ENCODE measurements around the gene GEMIN2.

Gene GEMIN2

DNA sequence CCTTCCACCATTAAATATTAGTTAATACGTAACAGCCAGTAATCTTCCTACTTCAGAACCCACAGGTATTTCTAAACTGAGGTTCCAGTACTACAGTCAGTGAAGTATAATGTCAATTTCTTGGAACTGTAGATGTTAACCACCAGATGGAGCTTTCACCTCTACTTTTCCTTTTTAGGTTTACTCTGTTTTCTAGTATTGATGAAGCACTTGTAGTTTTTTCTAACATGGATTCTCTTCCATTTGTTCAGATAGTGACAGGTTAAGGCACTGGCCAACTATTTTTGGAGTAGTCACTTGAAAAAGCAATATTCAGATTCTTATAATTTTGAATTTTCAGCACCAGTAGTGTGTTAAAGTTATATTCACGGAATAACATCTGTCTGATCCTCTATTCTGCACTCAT lies 6.5 kb upstream of the GEMIN2 start:
- TF ChIP-seq GATA2 (IDR thresholded peaks at IDR 0.05; ENCODE audit: low read depth, low read length) = no peak
- no peak for TF ChIP-seq GATA3 (IDR thresholded peaks at IDR 0.05; ENCODE audit: low read depth, low read length)

GRCh38 chr14:39108791-39109190 lies 5.3 kb upstream of the GEMIN2 start:
- TF ChIP-seq GATA2 (IDR thresholded peaks at IDR 0.05; ENCODE audit: low read depth, low read length) (no peak), GATA3 (IDR thresholded peaks at IDR 0.05; ENCODE audit: low read depth, low read length) (no peak)

- TF ChIP-seq GATA2 (IDR thresholded peaks at IDR 0.05; ENCODE audit: low read depth, low read length) (no peak), GATA3 (IDR thresholded peaks at IDR 0.05; ENCODE audit: low read depth, low read length) (no peak)
These were observed 4.0 kb upstream of the GEMIN2 start for GRCh38 chr14:39109893-39110715.

- no peak for TF ChIP-seq GATA3 (IDR thresholded peaks at IDR 0.05; ENCODE audit: low read depth, low read length)
- no peak for TF ChIP-seq GATA2 (IDR thresholded peaks at IDR 0.05; ENCODE audit: low read depth, low read length)
These were observed 444 bp upstream of the GEMIN2 start for GRCh38 chr14:39113685-39114072.

GRCh38 chr14:39122330-39123138 lies 8.4 kb downstream of the GEMIN2 start:
- TF ChIP-seq GATA2 (IDR thresholded peaks at IDR 0.05; ENCODE audit: low read depth, low read length) (no peak), GATA3 (IDR thresholded peaks at IDR 0.05; ENCODE audit: low read depth, low read length) (no peak)

DNA sequence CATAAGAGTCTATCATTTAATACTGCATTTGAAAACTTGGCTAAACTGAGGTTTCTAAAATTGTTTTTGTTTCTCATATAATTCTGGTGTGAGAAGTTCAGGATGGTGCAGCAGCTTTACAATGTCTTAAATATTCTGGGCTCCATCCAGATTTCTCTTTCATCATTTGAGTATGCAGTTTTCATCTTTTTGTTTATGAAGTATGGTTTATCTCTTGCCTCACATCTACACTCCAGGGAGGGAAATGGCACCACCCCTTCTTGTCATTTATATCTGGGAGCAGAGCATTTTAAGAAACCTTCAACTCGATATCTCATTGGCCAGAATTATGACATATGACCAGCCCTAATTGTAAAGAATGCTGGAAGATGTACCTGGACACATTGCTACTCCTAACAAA lies 24.3 kb downstream of the GEMIN2 start:
- TF ChIP-seq GATA3 (IDR thresholded peaks at IDR 0.05; ENCODE audit: low read depth, low read length) = no peak
- TF ChIP-seq GATA2 (IDR thresholded peaks at IDR 0.05; ENCODE audit: low read depth, low read length) = no peak

DNA sequence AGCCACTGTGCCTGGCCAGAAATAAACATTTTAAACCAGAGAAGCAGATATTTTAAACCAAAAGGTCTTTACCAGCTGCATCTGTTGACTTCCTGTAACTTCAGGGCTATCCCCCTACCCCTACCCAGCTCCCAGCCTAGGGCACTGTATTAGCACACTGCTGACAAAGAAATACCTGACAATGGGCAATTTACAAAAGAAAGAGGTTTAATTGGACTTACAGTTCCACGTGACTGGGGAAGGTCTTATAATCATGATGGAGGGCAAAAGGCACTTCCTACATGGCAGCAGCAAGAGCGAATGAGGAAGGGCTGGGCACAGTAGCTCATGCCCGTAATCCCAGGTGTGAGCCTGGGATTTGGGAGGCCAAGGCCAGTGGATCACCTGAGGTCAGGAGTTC lies 26.0 kb downstream of the GEMIN2 start:
- TF ChIP-seq GATA2 (IDR thresholded peaks at IDR 0.05; ENCODE audit: low read depth, low read length) = no peak
- no peak for TF ChIP-seq GATA3 (IDR thresholded peaks at IDR 0.05; ENCODE audit: low read depth, low read length)

DNA sequence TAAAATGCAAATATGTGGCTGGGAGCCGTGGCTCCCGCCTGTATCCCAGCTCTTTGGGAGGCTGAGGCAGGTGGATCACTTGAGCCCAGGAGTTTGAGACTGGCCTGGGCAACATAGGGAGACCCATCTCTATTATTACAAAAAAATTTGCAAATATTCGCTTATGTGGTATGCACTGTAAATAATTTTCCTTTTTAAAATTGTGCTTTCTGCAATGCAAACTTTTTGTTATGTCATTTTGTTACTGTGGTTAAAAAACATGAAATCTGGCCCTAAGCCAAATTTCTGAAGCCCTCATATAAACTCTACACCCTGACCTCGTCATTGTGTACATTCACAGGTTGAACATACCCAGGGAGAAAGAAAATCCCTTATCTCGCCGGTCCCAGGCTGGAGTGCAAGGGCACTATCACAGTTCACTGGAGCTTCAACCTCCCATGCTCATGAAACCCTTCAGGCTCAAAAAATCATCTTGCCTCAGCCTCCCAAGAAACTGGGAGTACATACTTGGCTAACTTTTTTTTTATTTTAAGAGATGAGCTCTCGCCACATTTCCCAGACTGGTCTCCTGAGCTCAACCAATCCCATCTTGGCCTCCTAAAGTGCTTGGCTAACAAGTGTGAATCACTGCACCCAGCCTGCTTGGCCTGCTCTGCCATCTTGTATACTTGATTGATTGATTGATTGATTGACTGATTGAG lies 31.3 kb downstream of the GEMIN2 start:
- TF ChIP-seq GATA3 (IDR thresholded peaks at IDR 0.05; ENCODE audit: low read depth, low read length) (no peak), GATA2 (IDR thresholded peaks at IDR 0.05; ENCODE audit: low read depth, low read length) (no peak)

DNA sequence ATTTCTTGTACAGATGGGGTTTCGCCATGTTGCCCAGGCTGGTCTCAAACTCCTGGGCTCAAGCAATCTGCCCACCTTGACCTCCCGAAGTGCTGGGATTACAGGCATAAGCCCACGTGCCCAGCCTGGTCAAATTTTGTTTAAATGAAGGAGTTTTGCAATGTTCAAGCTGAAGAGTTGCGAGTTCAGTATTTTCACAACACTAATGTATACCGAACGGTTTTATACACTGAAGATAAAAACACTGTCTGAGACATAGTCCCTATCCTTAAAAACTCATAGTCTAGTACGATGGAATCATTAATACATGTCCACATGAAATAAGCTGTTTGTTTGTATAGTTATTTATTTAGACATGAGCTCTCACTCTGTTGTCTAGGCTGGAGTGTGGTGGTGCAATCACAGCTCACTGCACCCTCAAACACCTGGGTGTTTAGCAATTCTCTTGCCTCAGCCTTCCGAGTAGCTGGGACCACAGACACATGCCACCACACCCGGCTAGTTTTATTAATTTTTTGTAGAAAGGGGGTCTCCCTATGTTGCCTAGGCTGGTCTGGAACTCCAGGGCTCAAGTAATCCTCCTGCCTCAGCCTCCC lies 40.6 kb downstream of the GEMIN2 start:
- no peak for TF ChIP-seq GATA2 (IDR thresholded peaks at IDR 0.05; ENCODE audit: low read depth, low read length)
- no peak for TF ChIP-seq GATA3 (IDR thresholded peaks at IDR 0.05; ENCODE audit: low read depth, low read length)

DNA sequence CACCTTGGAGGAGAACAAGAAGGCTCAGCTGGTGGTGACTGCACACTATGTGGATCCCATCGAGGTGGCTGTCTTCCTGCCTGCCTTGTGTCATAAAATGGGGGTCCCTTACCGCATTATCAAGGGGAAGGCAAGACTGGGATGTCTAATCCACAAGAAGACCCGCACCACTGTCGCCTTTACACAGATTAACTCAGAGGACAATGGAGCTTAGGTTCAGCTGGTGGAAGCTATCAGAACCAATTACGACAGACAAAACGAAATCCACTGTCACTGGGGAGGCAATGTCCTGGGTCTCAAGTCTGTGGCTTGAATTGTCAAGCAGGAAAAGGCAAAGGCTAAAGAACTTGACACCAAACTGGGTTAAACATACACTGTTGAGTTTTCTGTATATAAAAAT lies 43.4 kb downstream of the GEMIN2 start:
- no peak for TF ChIP-seq GATA3 (IDR thresholded peaks at IDR 0.05; ENCODE audit: low read depth, low read length)
- TF ChIP-seq GATA2 (IDR thresholded peaks at IDR 0.05; ENCODE audit: low read depth, low read length) = no peak

- TF ChIP-seq GATA3 (IDR thresholded peaks at IDR 0.05; ENCODE audit: low read depth, low read length) (no peak), GATA2 (IDR thresholded peaks at IDR 0.05; ENCODE audit: low read depth, low read length) (no peak)
These were observed 44.2 kb downstream of the GEMIN2 start for GRCh38 chr14:39158222-39158858.

DNA sequence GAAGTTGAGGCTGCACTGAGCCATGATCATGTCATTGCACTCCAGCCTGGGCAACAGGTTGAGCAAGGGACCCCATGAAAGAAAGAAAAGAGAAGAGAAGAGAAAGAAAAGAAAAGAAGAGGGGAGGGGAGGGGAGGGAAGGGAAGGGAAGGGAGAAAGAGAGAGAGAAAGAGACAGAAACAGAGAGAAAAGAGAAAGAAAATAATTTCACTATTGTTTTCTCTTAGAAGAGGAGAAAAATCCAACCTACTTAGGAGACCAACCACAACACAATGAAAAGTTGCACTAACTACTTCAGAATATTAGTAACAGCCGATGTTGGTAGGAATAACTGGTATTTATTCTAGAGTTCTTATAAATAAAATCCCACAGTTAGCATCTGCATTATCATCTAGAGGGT lies 46.4 kb downstream of the GEMIN2 start:
- no peak for TF ChIP-seq GATA3 (IDR thresholded peaks at IDR 0.05; ENCODE audit: low read depth, low read length)
- no peak for TF ChIP-seq GATA2 (IDR thresholded peaks at IDR 0.05; ENCODE audit: low read depth, low read length)

GRCh38 chr14:39168591-39168990 lies 54.5 kb downstream of the GEMIN2 start:
- TF ChIP-seq GATA2 (IDR thresholded peaks at IDR 0.05; ENCODE audit: low read depth, low read length) = no peak
- no peak for TF ChIP-seq GATA3 (IDR thresholded peaks at IDR 0.05; ENCODE audit: low read depth, low read length)

GRCh38 chr14:39169541-39169900 lies 55.4 kb downstream of the GEMIN2 start:
- TF ChIP-seq GATA3 (IDR thresholded peaks at IDR 0.05; ENCODE audit: low read depth, low read length) (no peak), GATA2 (IDR thresholded peaks at IDR 0.05; ENCODE audit: low read depth, low read length) (no peak)
